Adrenal gland (tissue), 12 donors: ENCODE data around the gene ACVR1B. TPM values are rescaled to one million over a fixed set of nuclear protein-coding genes. Genes with fewer than 3 reads are reported as not detected.

Experiments used
- DNase-seq, 7 donors: peaks; one replicate each; pipeline ENCODE4 v3.0.0-alpha.2; 2019 to 2020
- H3K27ac ChIP-seq, 5 donors: fragments of 200-600 bp; sonication (generic) in 4 of 5; 1 replicate in 3 of 5; 2 replicates in 2 of 5; pipeline versions ENCODE4 v1.5.1 to v1.8.0; 2016 to 2020; ENCODE audit warnings: mild to moderate bottlenecking in 1 of 5
- H3K27me3 ChIP-seq: fragments of 200-600 bp; 2 replicates; pipeline ENCODE4 v1.8.0; 2021
- H3K36me3 ChIP-seq, 2 donors: fragments of 200-600 bp; replicated peaks in 1 of 2; 1 replicate in 1 of 2; 2 replicates in 1 of 2; pipeline versions ENCODE4 v1.5.1 to v1.8.0; 2018 to 2022
- H3K4me1 ChIP-seq, 2 donors: fragments of 200-600 bp; replicated peaks in 1 of 2; 1 replicate in 1 of 2; 2 replicates in 1 of 2; pipeline versions ENCODE4 v1.5.1 to v1.8.0; 2018 to 2021
- H3K4me3 ChIP-seq, 4 donors: fragments of 200-600 bp; sonication (generic) in 3 of 4; one replicate each; pipeline ENCODE4 v1.5.1; 2016 to 2018
- H3K9me3 ChIP-seq, 3 donors: fragments of 200-600 bp; sonication (generic) in 1 of 3; replicated peaks in 1 of 3; 1 replicate in 2 of 3; 2 replicates in 1 of 3; pipeline versions ENCODE4 v1.5.1 to v1.8.0; 2016 to 2021
- POLR2A ChIP-seq, 2 donors: fragments of 450-650 bp; IDR thresholded peaks; one replicate each; pipeline ENCODE4 v1.6.1; 2017; ENCODE audit warnings: antibody characterized with exemption in 2 of 2, mild to moderate bottlenecking in 2 of 2, moderate library complexity in 1 of 2
- WGBS, 4 donors: extraction: QIAGEN DNeasy Blood & Tissue Kit in 2 of 4; methylation state at CpG; one replicate each; pipeline versions ENCODE4 v1.1.5 to v1.1.7; 2013 to 2017; 5-methylcytosine and 5-hydroxymethylcytosine counted together
- intact Hi-C, 2 donors: fragments of 100-400 bp; cut with DNase I; formaldehyde crosslinking; loops; one replicate each; pipeline versions ENCODE4 v1.14.1 to v1.15.0; 2022 to 2023
- polyA plus RNA-seq, 3 donors: library from polyadenylated mRNA; stranded (reverse); fragments of 200-250 nt in 2 of 3; fragments of 350-450 nt in 1 of 3; fragmentation: Illumina TruSeq in 1 of 3; extraction: RNeasy Lipid Tissue Mini Kit (QIAGEN cat#74804) in 1 of 3; gene quantifications; one replicate each; pipeline ENCODE4 v1.2.3, GENCODE V29; 2013 to 2014
- total RNA-seq, 9 donors: library from RNA; depleted of rRNA in 4 of 9; stranded (reverse); fragments of >200 nt in 4 of 9; fragments of 120-200 nt in 1 of 9; fragmentation: NEBNext Ultra II Directional in 1 of 9; extraction: Animal tissue kit (Norgen Biotek cat#: 25700) in 1 of 9; gene quantifications; one replicate each; pipeline versions ENCODE4 v1.1.0 to v1.2.4, GENCODE V29; 2013 to 2023
- TF ChIP-seq, protein P1 (sequence below), 6 experiments: fragments of 450-650 bp in 4 of 6; fragments of 200-600 bp in 2 of 6; sonication (generic) in 1 of 6; IDR thresholded peaks; 1 replicate in 5 of 6; 2 replicates in 1 of 6; pipeline versions ENCODE4 v1.5.1 to v1.8.0; 2016 to 2021; ENCODE audit warnings: antibody characterized with exemption in 6 of 6, mild to moderate bottlenecking in 2 of 6, moderate library complexity in 1 of 6
- donor health status: healthy with polysubstance abuse.
- donor health status: Bipolar disorder and iron deficiency.
- donor health status: DM: yes; HTN: yes; CAD: no.
- donor health status: DM: no; HTN: no; CAD: no.
- donor health status: DM: no; HTN: no; CAD: no.
- donor health status: DM: yes; HTN: yes; CAD: no.

ACVR1B gene
- total and polyA plus RNA-seq, 12 donors, result 6.3 to 26.3 (median 13.9) TPM

DNA sequence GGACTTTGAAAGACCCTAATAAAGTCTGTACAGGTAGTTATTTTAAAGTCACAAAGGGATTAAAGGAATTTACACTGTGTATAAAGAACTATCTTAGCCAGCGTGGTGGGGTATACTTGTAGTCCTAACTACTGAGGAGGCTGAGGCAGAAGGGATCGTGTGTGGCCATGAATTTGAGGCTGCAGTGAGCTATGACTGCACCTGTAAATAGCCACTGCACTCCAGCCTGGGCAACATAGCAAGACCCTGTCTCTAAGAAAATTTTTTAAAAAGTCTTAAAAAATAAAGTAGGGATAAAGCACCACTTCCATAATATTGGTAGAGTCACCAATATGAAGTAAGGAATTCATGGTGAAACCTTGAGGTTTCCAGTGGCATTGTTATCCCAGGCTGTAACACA, 18.1 kb downstream of the ACVR1B start:
- no peaks in the 10 kb centered on the region for H3K36me3 ChIP-seq
- no peaks in the 10 kb centered on the region for H3K27me3 ChIP-seq
- 92 to 98% (median 96%) methylated on average over 2 of the region's 2 CpGs for WGBS, 4 donors
- DNase-seq, result no peak
- peaks cover 9 to 39% of the 10 kb centered on the region in 2 donors for H3K4me1 ChIP-seq
- no peak overlapping the region for H3K4me3 ChIP-seq
- H3K27ac ChIP-seq, result no peak overlapping the region
- no peaks in the 10 kb centered on the region for H3K9me3 ChIP-seq
- TF ChIP-seq POLR2A (IDR thresholded peaks at IDR 0.05), result no peak
- TF ChIP-seq, protein P1, sequence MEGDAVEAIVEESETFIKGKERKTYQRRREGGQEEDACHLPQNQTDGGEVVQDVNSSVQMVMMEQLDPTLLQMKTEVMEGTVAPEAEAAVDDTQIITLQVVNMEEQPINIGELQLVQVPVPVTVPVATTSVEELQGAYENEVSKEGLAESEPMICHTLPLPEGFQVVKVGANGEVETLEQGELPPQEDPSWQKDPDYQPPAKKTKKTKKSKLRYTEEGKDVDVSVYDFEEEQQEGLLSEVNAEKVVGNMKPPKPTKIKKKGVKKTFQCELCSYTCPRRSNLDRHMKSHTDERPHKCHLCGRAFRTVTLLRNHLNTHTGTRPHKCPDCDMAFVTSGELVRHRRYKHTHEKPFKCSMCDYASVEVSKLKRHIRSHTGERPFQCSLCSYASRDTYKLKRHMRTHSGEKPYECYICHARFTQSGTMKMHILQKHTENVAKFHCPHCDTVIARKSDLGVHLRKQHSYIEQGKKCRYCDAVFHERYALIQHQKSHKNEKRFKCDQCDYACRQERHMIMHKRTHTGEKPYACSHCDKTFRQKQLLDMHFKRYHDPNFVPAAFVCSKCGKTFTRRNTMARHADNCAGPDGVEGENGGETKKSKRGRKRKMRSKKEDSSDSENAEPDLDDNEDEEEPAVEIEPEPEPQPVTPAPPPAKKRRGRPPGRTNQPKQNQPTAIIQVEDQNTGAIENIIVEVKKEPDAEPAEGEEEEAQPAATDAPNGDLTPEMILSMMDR (IDR thresholded peaks at IDR 0.05), result no peak
- intact Hi-C loops, result no loop called here

DNA sequence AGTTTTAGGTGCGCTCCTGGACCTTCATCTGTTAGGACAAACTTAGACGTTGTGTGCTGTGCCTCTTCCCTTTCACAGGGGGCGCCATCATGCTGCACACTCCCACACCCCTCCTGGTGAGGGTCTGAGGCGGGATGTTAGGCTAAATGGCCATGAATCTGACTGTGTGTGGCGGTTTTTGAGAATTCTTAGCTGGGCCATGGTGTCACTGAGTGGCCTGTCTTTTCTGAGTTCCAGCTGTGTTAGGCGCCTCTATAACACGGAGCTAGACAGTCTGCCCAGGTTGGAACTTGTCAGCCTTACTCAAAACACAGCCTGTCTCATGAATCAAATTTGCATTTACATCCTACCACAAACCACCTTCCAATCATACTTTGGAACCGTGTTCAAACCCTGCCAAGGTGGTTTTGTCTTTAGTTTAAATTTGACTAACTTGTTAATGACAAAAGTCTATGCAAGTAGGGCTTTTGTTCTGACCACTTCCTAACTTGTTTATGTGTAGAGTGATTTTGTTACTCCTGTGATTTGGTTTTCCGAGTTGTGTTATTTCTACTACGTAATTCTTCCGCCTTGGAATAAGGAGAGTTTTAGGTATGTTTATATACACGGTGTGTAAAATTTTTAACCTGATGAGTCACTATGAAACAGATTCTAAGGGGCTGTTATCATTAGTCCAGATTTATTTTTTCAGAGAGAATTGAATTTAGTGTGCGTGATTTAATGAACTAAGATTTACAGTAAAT, 19.6 kb downstream of the ACVR1B start:
- intact Hi-C loops, result no loop called here
- Histone ChIP-seq H3K36me3 (peaks cover 0 to 8% of the 10 kb centered on the region in 2 donors), H3K27me3 (no peaks in the 10 kb centered on the region), H3K4me1 (peaks cover 9 to 43% of the 10 kb centered on the region in 2 donors), H3K9me3 (no peaks in the 10 kb centered on the region), H3K27ac (no peak overlapping the region), H3K4me3 (no peak overlapping the region)
- TF ChIP-seq, protein P1 (IDR thresholded peaks at IDR 0.05), result peak in 2 of 6 experiments; percentile 13 to 32
- no peak for TF ChIP-seq POLR2A (IDR thresholded peaks at IDR 0.05)
- 78 to 81% (median 79%) methylated on average over 13 of the region's 13 CpGs for WGBS, 4 donors
- DNase-seq, result no peak

DNA sequence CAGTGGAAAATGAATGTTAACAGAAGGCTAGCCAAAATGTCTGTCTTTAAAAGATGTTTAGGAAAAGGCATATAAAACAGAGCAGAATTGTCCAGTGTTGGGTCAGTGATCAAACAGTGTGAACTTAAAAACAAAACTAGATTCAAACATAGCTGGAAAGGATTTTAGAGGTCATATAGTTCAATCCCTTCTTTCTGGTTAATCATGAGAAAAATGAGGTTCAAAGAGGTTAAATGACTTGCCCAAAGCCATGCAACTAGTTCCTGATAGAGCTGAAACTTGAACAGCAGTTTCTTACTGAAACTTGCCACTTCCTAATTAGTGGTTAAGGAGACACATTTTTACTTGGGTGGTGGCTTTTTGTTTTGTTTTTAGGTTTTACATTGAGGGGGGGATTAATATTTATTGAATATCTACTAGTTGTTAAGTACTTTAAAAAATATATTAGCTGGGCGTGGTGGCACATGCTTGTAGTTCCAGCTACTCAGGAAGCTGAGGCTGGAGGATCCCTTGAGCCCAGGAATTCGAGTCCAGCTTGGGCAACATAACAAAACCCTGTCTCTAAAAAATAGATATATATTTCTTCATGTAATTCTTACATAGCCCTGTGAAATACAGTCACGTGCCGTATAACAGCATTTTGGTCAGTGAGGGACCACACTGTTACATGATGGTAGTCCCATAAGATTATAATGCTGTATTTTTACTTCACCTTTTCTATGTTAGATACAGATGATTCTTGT, 20.4 kb downstream of the ACVR1B start:
- H3K36me3 ChIP-seq, result peaks cover 0 to 15% of the 10 kb centered on the region in 2 donors
- H3K4me1 ChIP-seq, result peaks cover 9 to 48% of the 10 kb centered on the region in 2 donors
- DNase-seq, result peak in 1 of 7 donors; percentile 33
- no peaks in the 10 kb centered on the region for H3K27me3 ChIP-seq
- WGBS, 4 donors, result 57 to 70% (median 68%) methylated on average over 4 of the region's 4 CpGs
- intact Hi-C loops, result no loop called here
- peak overlapping the region in 3 of 5 donors; percentile 2 to 65 (median 31) for H3K27ac ChIP-seq
- H3K4me3 ChIP-seq, result no peak overlapping the region
- no peaks in the 10 kb centered on the region for H3K9me3 ChIP-seq
- TF ChIP-seq, protein P1 (IDR thresholded peaks at IDR 0.05), result no peak
- no peak for TF ChIP-seq POLR2A (IDR thresholded peaks at IDR 0.05)

DNA sequence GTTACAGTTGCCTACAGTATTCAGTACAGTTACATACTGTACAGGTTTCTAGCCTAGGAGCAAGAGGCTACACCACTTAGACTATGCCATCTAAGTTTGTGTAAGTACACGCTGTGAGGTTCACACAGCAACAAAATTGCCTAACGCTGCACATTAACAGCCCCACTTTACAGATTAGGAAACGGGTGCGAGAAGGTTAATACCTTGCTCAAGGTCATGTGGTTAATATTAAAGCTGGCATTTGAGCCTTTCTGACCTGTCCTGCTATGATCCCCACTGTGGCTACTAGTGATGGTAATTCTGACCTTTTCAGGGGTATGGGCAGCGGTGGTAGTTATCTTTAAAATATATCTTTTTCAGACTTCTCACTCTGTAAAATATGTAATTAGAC, 20.9 kb downstream of the ACVR1B start:
- peaks cover 0 to 16% of the 10 kb centered on the region in 2 donors for H3K36me3 ChIP-seq
- peak overlapping the region in 1 of 4 donors; percentile 10 for H3K4me3 ChIP-seq
- TF ChIP-seq, protein P1 (IDR thresholded peaks at IDR 0.05), result no peak
- TF ChIP-seq POLR2A (IDR thresholded peaks at IDR 0.05), result no peak
- H3K27me3 ChIP-seq, result no peaks in the 10 kb centered on the region
- intact Hi-C loops, result no loop called here
- H3K27ac ChIP-seq, result peak overlapping the region in 3 of 5 donors; percentile 2 to 65 (median 31)
- WGBS, 4 donors, result 62 to 72% (median 66%) methylated on average over 5 of the region's 5 CpGs
- H3K4me1 ChIP-seq, result peaks cover 13 to 48% of the 10 kb centered on the region in 2 donors
- DNase-seq, result no peak
- no peaks in the 10 kb centered on the region for H3K9me3 ChIP-seq
